DMS53 treated with DMSO at 0.1 percent for 48 hours (cell line): Measurements from ENCODE around the gene SYDE1.

ENCODE experiments used
- DNase-seq: peaks from one replicate; lab custom pipeline; 2025; ENCODE audit not compliant: unreplicated experiment; lab: John Stamatoyannopoulos, UW

Gene SYDE1

GRCh38 chr19:15108145-15108844, 1.1 kb downstream of the SYDE1 start:
- no peak for DNase-seq

GRCh38 chr19:15108845-15109767, 1.9 kb downstream of the SYDE1 start:
- DNase-seq: no peak

- DNase-seq: peak; percentile 0
These were observed 2.7 kb downstream of the SYDE1 start for GRCh38 chr19:15109768-15110417.

GRCh38 chr19:15110418-15110815, 3.2 kb downstream of the SYDE1 start:
- no peak for DNase-seq

GRCh38 chr19:15111758-15112157, 4.6 kb downstream of the SYDE1 start:
- DNase-seq: no peak

GRCh38 chr19:15112385-15112784, 5.2 kb downstream of the SYDE1 start:
- no peak for DNase-seq

GRCh38 chr19:15113245-15114152, 6.3 kb downstream of the SYDE1 start:
- no peak for DNase-seq

- no peak for DNase-seq
These were observed 6.9 kb downstream of the SYDE1 start for GRCh38 chr19:15114153-15114540.

GRCh38 chr19:15115080-15115479, 7.9 kb downstream of the SYDE1 start:
- no peak for DNase-seq

- no peak for DNase-seq
These were observed 8.8 kb downstream of the SYDE1 start for GRCh38 chr19:15115762-15116615.

GRCh38 chr19:15116856-15117255, 9.7 kb downstream of the SYDE1 start:
- DNase-seq: no peak

- DNase-seq: no peak
These were observed 11.0 kb downstream of the SYDE1 start for GRCh38 chr19:15118248-15118647.

- DNase-seq: no peak
These were observed 11.7 kb downstream of the SYDE1 start for GRCh38 chr19:15118789-15119494.

GRCh38 chr19:15120135-15121026, 13.2 kb downstream of the SYDE1 start:
- no peak for DNase-seq

GRCh38 chr19:15122331-15123030, 15.3 kb downstream of the SYDE1 start:
- no peak for DNase-seq

GRCh38 chr19:15123031-15123890, 16.1 kb downstream of the SYDE1 start:
- DNase-seq: no peak

- no peak for DNase-seq
These were observed 16.7 kb downstream of the SYDE1 start for GRCh38 chr19:15123900-15124299.
